GM12892 (cell line): ENCODE data around the gene CAMTA1.

Experiments
- DNase-seq: peaks from one replicate; pipeline ENCODE4 v3.0.0; 2011; ENCODE audit not compliant: insufficient read length
- FAIRE-seq: peaks from 2 replicates; lab custom pipeline; 2011; peaks lifted over from hg19 to GRCh38; lab: Jason Lieb, UNC
- POLR2A ChIP-seq: IDR thresholded peaks from 2 replicates; pipeline ENCODE4 v1.6.1; 2011; ENCODE audit warnings: low read depth, low read length, control low read depth
- POLR2AphosphoS5 ChIP-seq: IDR thresholded peaks from 2 replicates; pipeline ENCODE4 v1.6.1; 2011; ENCODE audit warnings: low read depth, low read length, control low read depth
- TAF1 ChIP-seq: IDR thresholded peaks from 2 replicates; pipeline ENCODE4 v1.6.1; 2011; ENCODE audit warnings: low read depth, mild to moderate bottlenecking, control low read depth, low read length, borderline replicate concordance

CAMTA1 gene

DNA sequence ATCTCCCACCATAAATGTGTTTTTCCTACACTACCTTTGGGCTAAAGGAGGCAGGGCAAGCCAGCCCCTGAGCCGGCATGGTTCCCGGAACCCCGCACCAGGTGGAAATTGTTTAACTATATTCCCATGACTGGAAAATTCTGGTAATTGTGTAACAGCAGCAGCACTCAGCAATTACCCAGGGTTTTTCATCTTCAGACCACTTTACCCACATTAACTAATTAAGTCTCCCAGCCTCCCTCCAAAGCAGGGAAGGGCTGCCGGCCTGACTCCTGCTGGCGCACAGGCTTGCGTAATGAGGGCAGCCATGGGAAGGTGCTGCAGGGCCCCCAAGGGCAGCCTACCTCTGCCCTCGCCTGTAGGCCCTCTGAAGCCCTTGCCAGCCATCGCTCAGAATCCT lies 845.1 kb downstream of the CAMTA1 start:
- DNase-seq: no peak
- no peak for FAIRE-seq
- TF ChIP-seq POLR2A: no peak
- TF ChIP-seq POLR2AphosphoS5: no peak
- TF ChIP-seq TAF1: no peak

DNA sequence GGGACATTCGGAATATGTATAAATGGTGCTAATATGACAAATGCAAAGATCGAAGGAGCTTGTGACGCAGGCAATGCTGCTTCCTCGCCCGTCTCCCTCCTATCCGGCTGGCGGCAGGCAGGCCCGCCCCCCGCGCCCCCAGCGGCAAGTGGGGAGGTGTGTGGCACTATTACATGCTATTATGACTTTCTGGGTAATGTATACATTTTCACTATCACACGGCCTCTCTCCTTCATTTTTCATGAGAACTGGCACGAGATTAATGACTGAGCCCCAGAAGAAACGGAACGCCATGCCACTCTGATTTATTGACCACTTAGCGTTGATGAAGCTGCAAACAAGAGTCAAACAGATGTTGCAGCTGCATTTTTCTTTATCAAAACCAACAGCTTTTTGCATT lies 846.9 kb downstream of the CAMTA1 start:
- no peak for TF ChIP-seq POLR2A
- no peak for TF ChIP-seq TAF1
- no peak for TF ChIP-seq POLR2AphosphoS5
- FAIRE-seq: no peak
- DNase-seq: no peak

DNA sequence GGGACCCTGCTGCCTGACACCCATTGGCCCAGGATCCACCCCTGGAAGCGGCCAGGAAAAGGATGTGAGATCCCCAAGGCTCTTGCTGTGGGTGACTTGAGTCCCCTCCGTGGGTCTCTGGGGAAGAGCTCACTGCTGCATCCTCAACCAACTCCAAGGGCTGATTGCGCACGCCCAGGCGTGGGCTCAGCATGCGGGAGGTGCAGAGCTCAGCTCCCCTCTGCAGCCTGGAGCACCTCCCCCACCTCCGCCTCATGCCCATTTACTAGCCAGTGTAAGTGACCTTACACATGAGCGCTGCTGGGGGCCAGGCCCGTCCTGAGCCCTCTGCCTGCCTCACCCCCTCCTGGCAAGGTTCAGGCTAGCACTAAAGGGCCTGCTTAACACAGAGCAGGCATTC lies 847.4 kb downstream of the CAMTA1 start:
- FAIRE-seq: no peak
- TF ChIP-seq POLR2AphosphoS5 (no peak), TAF1 (no peak), POLR2A (no peak)
- DNase-seq: no peak

DNA sequence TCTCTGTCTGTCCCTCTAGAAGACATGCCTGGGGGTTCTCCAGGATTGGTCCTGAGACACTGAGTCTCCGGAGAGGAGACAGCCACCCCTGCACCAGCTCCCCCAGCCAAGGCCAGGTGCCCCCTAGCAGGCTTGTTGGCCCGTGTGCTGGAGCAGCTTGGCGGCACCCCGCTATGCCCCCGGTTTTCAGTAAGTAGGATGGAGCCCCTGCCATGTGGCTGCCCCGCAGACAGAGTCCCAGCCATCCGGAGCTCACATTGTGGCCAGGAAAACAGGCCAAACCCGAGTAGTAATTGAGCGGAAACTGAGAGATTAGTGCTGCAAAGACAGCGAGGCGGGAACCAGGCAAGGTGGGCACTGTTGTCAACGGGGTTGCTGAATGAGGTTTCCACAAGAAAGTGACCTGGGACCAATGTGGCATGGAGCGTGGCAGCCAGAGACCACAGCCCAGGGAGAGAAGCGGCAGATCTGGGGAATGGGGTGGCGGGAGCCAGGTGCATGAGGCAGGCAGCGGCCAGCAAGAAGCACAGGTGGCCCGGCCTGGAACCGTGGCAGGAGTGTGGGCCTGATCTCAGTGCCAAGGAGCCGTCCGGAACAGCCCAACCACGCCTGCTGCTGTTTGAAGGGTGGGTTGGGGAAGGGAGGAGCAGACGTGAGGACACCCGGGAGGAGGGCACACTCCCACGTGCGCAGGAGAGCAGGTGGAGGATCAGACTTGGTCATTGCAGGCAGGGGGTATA lies 848.4 kb downstream of the CAMTA1 start:
- no peak for DNase-seq
- TF ChIP-seq POLR2AphosphoS5 (no peak), POLR2A (no peak), TAF1 (no peak)
- no peak for FAIRE-seq

DNA sequence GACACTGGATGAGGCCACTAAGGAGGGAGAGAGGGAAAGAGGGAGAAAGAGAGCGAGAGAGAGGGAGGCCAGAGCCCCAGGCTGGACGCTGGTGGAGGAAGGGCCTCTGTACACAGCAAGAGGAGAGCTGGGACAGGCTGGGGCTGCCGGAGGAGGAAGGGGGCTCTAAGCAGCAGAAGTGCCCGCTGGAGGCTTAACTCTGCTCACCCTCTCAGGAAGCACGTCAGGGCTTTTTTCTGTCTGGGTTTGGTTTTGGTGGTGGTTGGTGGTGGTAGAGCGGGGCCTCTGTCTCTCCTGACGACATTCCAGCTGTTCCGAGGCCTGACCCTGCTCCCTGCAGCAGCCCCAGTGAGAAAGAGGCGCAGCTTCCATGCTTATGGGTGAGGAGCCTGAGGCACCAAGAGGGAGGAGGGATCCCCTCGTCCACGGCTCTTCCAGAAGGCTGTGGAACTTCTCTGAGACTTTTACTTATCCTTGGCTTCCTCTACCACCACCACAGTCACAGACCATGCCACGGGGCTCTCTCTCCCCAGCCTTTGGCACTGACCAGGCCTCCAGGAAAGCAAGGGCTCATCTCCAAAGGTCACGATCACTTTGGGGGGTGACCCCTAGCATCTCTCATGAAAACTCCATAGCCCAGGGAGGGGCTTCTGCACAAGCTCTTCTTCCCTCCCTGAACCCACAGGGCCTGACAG lies 849.4 kb downstream of the CAMTA1 start:
- no peak for FAIRE-seq
- TF ChIP-seq TAF1: no peak
- no peak for TF ChIP-seq POLR2A
- TF ChIP-seq POLR2AphosphoS5: no peak
- DNase-seq: no peak

DNA sequence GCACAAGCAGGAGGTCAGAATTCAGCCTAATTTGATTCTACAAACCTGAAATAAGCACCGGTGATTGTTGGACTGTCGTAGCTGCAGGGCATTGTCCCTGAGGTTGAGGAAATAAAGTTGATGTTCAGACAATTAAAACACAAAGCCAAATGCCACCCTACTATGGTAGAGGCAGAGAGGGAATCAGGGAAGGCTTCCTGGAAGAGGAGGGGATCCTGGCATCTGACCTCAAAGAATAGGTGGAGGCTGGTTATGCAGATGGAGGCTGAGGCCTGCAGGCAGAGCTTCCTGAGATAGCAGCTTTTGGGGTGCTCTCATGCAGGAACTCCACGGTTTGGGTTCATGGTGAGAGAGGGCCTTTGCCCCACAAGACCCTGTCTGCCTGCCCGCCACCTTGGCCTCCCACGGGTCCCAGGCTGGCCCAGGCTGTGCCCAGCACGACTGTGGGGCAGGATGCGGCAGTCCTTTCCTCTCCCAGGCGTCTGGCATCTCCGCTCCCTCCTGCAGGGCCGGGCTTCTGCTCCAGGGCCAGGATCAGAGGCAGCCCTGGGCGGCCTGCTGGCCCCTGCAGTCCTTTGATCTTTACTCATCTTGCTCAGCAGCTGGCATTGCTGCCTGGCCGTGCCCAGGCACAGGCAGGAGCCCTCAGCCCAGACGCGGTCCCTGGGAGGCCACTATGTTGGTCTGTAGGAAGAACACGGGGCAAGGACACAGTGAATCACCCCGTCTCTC lies 851.7 kb downstream of the CAMTA1 start:
- FAIRE-seq (no peak), DNase-seq (no peak)
- no peak for TF ChIP-seq TAF1
- no peak for TF ChIP-seq POLR2A
- no peak for TF ChIP-seq POLR2AphosphoS5

DNA sequence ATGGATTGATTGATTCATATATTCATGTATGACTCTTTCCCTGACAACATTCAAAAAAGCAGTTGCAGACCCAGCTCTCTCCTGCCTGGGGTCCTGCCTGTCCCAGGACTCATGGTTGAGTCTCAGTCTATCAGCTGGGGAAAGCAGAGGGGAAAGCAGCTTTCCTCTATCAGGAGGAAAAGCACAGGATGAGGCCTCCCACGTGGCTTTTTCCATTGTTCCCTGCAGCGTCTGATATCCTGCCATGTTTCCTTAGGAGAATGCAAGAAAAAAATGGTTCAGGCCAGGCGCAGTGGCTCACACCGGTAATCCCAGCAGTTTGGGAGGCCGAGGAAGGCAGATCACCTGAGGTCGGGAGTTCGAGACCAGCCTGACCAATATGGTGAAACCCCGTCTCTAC lies 852.8 kb downstream of the CAMTA1 start:
- TF ChIP-seq TAF1 (no peak), POLR2A (no peak), POLR2AphosphoS5 (no peak)
- FAIRE-seq (no peak), DNase-seq (no peak)

DNA sequence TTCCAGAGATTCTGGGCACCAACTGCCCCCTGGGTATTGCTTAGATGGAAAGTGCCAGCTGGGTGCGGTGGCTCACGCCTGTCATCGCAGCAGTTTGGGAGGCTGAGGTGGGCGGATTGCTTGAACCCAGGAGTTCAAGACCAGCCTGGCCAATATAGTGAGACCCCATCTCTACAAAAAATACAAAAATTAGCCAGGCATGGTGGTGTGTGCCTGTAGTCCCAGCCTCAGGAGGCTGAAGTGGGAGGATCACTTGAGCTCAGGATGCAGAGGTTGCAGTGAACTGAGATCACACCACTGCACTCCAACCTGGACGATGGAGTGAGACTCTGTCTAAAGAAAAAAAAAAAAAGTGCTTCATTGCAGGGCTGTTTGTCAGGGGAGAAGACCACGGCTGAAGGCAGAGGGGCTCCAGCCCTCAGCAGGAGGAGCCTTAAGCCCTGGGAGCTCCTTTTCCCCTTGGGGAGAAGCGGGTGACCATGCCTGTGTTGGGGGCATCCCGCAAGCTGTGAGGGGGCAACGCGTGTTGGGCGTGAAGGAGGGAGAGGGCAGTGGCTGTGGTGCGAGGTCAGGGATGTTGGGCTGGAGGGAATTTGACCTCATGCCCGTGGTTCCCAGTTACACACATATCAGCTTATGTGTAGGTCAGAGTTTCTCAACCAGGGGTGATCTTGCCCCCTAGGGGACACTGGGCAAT lies 854.3 kb downstream of the CAMTA1 start:
- DNase-seq (no peak), FAIRE-seq (no peak)
- TF ChIP-seq TAF1: no peak
- no peak for TF ChIP-seq POLR2A
- TF ChIP-seq POLR2AphosphoS5: no peak

DNA sequence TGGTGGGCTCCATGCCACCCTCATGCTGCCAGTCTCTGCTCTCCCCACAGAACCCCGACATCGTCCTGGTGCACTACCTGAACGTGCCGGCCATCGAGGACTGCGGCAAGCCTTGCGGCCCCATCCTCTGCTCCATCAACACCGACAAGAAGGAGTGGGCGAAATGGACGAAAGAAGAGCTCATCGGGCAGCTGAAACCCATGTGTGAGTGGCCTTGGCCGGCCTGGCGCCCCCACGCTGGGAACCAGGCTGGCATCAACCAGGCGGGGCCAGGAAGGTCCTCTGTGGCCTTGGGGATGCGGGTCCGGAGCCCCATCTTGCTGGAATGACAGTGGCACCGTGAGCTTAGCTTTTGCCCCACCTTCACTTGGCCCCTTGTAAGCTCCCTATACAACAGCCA lies 855.1 kb downstream of the CAMTA1 start:
- no peak for DNase-seq
- no peak for FAIRE-seq
- TF ChIP-seq TAF1 (no peak), POLR2A (no peak), POLR2AphosphoS5 (no peak)

DNA sequence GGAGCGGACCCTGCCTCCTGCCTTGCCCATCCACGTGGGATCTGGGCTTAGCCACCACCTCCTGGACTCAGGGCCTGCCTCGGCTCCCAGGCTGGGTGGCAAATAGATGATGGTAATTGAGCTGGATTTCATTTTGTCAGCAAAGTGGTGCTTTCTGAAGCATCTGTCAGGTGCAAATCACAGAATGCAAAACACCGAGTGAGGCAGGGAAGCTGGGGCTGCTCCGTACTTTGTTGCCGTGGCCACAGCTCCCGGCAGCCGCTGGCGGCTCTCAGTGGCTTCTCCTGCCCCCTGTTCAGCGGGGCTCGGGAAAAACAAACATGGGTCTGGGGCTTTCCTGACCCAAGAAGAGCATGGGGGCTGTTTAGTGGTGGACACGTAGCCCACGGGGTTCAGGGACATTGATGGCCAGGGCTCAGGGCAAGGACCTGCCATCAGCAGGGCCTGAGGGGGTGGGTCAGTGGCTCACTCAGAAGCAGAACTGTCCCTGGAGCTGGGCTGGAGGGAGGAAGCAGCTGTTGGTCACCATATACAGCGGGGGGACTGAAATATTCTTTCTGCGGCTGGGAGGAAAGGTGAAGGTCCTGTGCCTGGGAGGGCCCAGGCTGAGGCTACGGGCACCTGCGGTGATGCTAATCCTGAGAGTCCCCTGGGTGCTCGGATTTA lies 855.8 kb downstream of the CAMTA1 start:
- no peak for DNase-seq
- TF ChIP-seq TAF1: no peak
- FAIRE-seq: no peak
